Common myeloid progenitor, CD34-positive (primary cell): Measurements from ENCODE around the gene NFATC2IP.
"Not testable (repeated sequence)": the region's sequence is repeated elsewhere in the genome, so short reads cannot be mapped to it uniquely, and the experiment has no call there.

ENCODE experiments used
- CTCF ChIA-PET: fragments of 350-600 bp; sonication (Branson Sonifier 250); formaldehyde crosslinking; loops from one replicate; lab custom pipeline; 2021; ENCODE audit warnings: antibody characterized with exemption; lab: Charles Lee
- POLR2A ChIA-PET: fragments of 350-600 bp; sonication (Branson Sonifier 250); formaldehyde crosslinking; loops from one replicate; lab custom pipeline; 2021; ENCODE audit warnings: antibody characterized with exemption; lab: Charles Lee
- DNase-seq, 3 donors: peaks; one replicate each; pipeline versions ENCODE4 v3.0.0 to v3.0.0-alpha.2; 2013
- H3K27ac ChIP-seq, 2 experiments: 1 replicate in 1 of 2; 2 replicates in 1 of 2; pipeline ENCODE4 v1.7.0; 2013; ENCODE audit warnings: inconsistent platforms in 2 of 2, low read length in 2 of 2, mild to moderate bottlenecking in 2 of 2, low read depth in 1 of 2, moderate library complexity in 1 of 2; ENCODE audit not compliant: severe bottlenecking in 2 of 2, insufficient read depth in 1 of 2, poor library complexity in 1 of 2
- H3K27me3 ChIP-seq, 5 experiments: replicated peaks in 2 of 5; 1 replicate in 3 of 5; 2 replicates in 2 of 5; pipeline versions ENCODE4 v1.6.1 to v1.7.0; 2013; ENCODE audit warnings: low read length in 4 of 5, mild to moderate bottlenecking in 2 of 5, moderate library complexity in 2 of 5, inconsistent platforms in 1 of 5; ENCODE audit not compliant: insufficient read depth in 5 of 5, control insufficient read depth in 4 of 5
- H3K36me3 ChIP-seq, 4 experiments: 1 replicate in 2 of 4; 2 replicates in 2 of 4; pipeline versions ENCODE4 v1.6.1 to v1.7.0; 2013; ENCODE audit warnings: low read length in 3 of 4, control low read depth in 1 of 4, mild to moderate bottlenecking in 1 of 4; ENCODE audit not compliant: control insufficient read depth in 4 of 4, insufficient read depth in 4 of 4
- H3K4me1 ChIP-seq, 4 experiments: 1 replicate in 3 of 4; 2 replicates in 1 of 4; pipeline versions ENCODE4 v1.6.1 to v1.7.1; 2013; ENCODE audit warnings: low read length in 3 of 4, mild to moderate bottlenecking in 3 of 4, control low read depth in 1 of 4, inconsistent platforms in 1 of 4, moderate library complexity in 1 of 4; ENCODE audit not compliant: control insufficient read depth in 4 of 4, insufficient read depth in 4 of 4; ENCODE audit errors: control extremely low read depth in 1 of 4
- H3K4me3 ChIP-seq, 7 experiments: 1 replicate in 4 of 7; 2 replicates in 3 of 7; pipeline versions ENCODE4 v1.5.1 to v1.7.0; 2013; ENCODE audit warnings: mild to moderate bottlenecking in 7 of 7, low read length in 6 of 7, moderate library complexity in 6 of 7, inconsistent platforms in 2 of 7, low read depth in 2 of 7, control low read depth in 1 of 7; ENCODE audit not compliant: insufficient read depth in 4 of 7, control insufficient read depth in 1 of 7; ENCODE audit errors: extremely low read depth in 1 of 7
- H3K9me3 ChIP-seq, 5 experiments: 1 replicate in 4 of 5; 2 replicates in 1 of 5; pipeline versions ENCODE4 v1.6.1 to v1.7.1; 2013; ENCODE audit warnings: low read length in 4 of 5, mild to moderate bottlenecking in 2 of 5, inconsistent platforms in 1 of 5, low read depth in 1 of 5, moderate library complexity in 1 of 5; ENCODE audit not compliant: control insufficient read depth in 4 of 5, insufficient read depth in 2 of 5; ENCODE audit errors: control extremely low read depth in 1 of 5
- WGBS: methylation state at CpG from one replicate; pipeline ENCODE4 v1.1.5; 2013; ENCODE audit not compliant: insufficient coverage; 5-methylcytosine and 5-hydroxymethylcytosine counted together

The NFATC2IP gene

DNA sequence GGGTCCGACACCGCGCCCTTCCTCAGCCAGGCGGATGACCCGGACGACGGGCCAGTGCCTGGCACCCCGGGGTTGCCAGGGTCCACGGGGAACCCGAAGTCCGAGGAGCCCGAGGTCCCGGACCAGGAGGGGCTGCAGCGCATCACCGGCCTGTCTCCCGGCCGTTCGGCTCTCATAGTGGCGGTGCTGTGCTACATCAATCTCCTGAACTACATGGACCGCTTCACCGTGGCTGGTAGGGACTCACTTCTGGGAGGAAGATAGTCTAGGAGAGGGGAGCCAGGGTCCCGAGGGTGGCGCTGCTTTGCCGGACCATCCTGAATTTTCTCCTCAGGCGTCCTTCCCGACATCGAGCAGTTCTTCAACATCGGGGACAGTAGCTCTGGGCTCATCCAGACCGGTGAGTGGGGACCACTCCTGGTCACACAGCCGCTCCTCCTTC is 24.4 kb downstream of the NFATC2IP start:
- peak overlapping the region; percentile 82 to 99 (median 96) for H3K4me3 ChIP-seq
- no peaks in the 10 kb centered on the region for H3K9me3 ChIP-seq
- WGBS: 7% methylated on average over 30 of the region's 30 CpGs
- H3K4me1 ChIP-seq: peaks cover 0 to 15% (median 12%) of the 10 kb centered on the region in 4 experiments
- no peak for DNase-seq
- CTCF ChIA-PET: interaction anchor here (1.0 to 2.0 kb wide), 3 partner anchors 10 to 48 kb away, joined by 3 to 5 read pairs (median 4); partner anchors contain the start of gene LAT
- POLR2A ChIA-PET: no interaction called here
- no peaks in the 10 kb centered on the region for H3K27me3 ChIP-seq
- H3K36me3 ChIP-seq: peaks cover 2 to 21% (median 11%) of the 10 kb centered on the region in 4 experiments
- peak overlapping the region in 1 of 2 experiments; percentile 83 for H3K27ac ChIP-seq

DNA sequence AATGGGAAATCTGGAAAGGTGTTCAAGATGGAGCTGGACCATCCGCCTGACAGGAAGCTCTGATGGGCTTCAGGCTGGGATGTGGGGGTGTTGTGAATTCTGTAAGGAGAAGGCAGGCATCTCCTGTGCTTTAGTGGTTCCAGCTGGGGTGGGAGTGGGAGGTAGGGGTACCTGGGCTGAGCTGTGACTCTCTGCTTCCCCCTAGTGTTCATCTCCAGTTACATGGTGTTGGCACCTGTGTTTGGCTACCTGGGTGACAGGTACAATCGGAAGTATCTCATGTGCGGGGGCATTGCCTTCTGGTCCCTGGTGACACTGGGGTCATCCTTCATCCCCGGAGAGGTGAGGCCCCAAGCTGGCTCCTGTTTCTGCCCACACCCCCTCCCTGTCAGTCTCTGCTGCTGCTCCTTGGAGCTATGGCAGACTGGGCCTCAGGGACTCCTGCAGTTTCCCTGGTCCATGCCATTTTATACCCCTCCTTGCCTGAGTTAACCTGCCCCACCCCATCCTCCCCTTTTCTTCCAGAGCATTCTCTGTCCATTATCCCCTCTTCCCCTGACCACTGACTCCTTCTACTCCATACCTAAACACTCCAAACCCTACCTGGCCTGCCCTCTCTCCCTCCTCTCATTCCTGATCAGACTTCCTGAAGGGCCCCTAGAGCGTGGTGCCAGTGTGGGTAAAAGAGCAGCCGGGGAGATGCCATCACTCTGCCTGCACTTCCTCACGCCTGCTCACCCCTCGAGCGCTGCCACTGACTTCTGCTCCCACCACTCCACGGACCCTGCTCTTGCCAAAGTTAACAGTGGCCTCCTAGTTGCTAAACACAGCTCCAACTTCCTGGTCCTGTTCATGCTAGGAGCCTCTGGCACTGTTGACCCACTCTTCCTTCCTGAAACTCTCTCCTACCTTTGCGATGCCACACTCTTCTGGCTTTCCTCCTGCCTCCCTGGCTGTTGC is 27.2 kb downstream of the NFATC2IP start:
- POLR2A ChIA-PET: interaction anchor here (0.7 kb wide), 1 partner anchor 149 kb away, joined by 3 read pairs; no protein-coding TSS in a partner anchor
- Histone ChIP-seq H3K27ac (no peak overlapping the region), H3K9me3 (peaks cover 0 to 8% (median 3%) of the 10 kb centered on the region in 5 experiments), H3K36me3 (peaks cover 2 to 46% (median 26%) of the 10 kb centered on the region in 4 experiments), H3K27me3 (no peaks in the 10 kb centered on the region), H3K4me1 (peaks cover 0 to 15% (median 12%) of the 10 kb centered on the region in 4 experiments), H3K4me3 (no peak overlapping the region)
- no peak for DNase-seq
- WGBS: 85% methylated on average over 10 of the region's 11 CpGs
- CTCF ChIA-PET: interaction anchor here (1.1 to 2.5 kb wide), 6 partner anchors 7 to 33 kb away, joined by 3 to 9 read pairs (median 5); no protein-coding TSS in a partner anchor

DNA sequence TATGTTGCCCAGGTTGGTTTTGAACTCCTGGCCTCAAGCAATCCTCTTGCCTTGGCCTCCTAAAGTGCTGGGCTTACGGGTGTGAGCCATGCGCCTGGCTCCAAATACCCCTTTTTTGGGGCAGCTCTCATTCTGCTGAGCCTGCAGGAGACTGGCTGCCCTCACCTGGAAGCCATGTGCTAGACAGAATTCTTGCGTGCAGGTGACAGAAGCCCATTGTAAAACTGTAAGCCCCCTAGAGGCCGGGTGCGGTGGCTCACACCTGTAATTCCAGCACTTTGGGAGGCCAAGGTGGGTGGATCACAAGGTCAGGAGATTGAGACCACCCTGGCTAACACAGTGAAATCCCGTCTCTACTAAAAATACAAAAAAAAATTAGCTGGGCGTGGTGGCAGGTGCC is 29.6 kb downstream of the NFATC2IP start:
- H3K9me3 ChIP-seq, DNase-seq, H3K27ac ChIP-seq, H3K27me3 ChIP-seq, POLR2A ChIA-PET, H3K4me3 ChIP-seq: not testable (repeated sequence)
- H3K4me1 ChIP-seq: peaks cover 0 to 24% (median 22%) of the 10 kb centered on the region in 4 experiments
- 92% methylated on average over 4 of the region's 7 CpGs for WGBS
- H3K36me3 ChIP-seq: peaks cover 2 to 52% (median 32%) of the 10 kb centered on the region in 4 experiments
- CTCF ChIA-PET: interaction anchor here (1.5 kb wide), 1 partner anchor 21 kb away, joined by 4 read pairs; no protein-coding TSS in a partner anchor

DNA sequence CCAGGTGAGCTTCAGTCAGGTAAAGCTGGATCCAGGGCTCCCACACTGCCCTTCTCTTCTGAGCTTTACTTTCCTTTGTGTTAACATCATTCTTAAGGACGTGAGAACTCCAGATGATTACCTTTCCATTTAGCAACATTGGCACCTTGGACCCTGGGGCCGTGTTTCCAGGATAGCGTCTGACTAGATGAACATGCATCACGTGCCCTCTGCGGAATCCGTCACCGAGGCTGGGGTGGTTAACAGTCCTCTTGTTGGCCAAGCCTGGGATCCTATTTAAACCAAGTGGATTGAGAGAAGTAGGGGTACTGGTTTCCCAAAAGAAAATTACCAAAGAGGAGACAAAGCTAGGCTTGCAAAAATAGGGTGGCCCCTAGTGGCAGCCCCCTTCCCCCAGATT is 30.2 kb downstream of the NFATC2IP start:
- CTCF ChIA-PET: interaction anchor here (1.5 kb wide), 1 partner anchor 20 kb away, joined by 4 read pairs; no protein-coding TSS in a partner anchor
- H3K4me1 ChIP-seq: peaks cover 0 to 24% (median 23%) of the 10 kb centered on the region in 4 experiments
- H3K27ac ChIP-seq: no peak overlapping the region
- H3K36me3 ChIP-seq: peaks cover 2 to 52% (median 33%) of the 10 kb centered on the region in 4 experiments
- no peak for DNase-seq
- no peak overlapping the region for H3K4me3 ChIP-seq
- 98% methylated on average over 7 of the region's 7 CpGs for WGBS
- peaks cover 0 to 8% (median 3%) of the 10 kb centered on the region in 5 experiments for H3K9me3 ChIP-seq
- no peaks in the 10 kb centered on the region for H3K27me3 ChIP-seq
- POLR2A ChIA-PET: no interaction called here

DNA sequence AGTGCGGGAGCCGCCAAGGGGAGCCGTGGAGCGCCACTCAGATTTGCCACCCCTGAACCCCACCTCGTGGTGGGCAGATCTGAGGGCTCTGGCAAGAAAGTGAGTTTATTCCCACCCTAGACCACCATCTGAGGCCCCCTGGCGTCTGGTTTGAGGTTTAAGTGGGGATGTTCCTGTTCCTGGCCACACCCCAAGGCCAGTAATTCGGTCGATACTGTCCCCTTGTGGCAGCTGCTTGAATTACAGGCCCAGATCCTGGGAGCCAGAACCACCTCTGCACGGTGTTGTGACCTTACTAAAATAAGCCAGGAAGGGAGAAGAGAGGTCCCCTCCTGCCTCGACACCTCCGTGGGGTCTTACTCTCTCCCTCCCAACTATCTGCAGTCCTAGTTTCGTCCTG is 30.8 kb downstream of the NFATC2IP start:
- Histone ChIP-seq H3K27me3 (no peaks in the 10 kb centered on the region), H3K4me3 (no peak overlapping the region), H3K4me1 (peaks cover 0 to 25% (median 23%) of the 10 kb centered on the region in 4 experiments), H3K27ac (no peak overlapping the region), H3K9me3 (peaks cover 0 to 10% (median 4%) of the 10 kb centered on the region in 5 experiments), H3K36me3 (peaks cover 2 to 55% (median 34%) of the 10 kb centered on the region in 4 experiments)
- DNase-seq: peak; percentile 36 to 65 (median 56)
- CTCF ChIA-PET: no interaction called here
- 98% methylated on average over 10 of the region's 12 CpGs for whole genome bisulfite sequencing
- POLR2A ChIA-PET: no interaction called here

DNA sequence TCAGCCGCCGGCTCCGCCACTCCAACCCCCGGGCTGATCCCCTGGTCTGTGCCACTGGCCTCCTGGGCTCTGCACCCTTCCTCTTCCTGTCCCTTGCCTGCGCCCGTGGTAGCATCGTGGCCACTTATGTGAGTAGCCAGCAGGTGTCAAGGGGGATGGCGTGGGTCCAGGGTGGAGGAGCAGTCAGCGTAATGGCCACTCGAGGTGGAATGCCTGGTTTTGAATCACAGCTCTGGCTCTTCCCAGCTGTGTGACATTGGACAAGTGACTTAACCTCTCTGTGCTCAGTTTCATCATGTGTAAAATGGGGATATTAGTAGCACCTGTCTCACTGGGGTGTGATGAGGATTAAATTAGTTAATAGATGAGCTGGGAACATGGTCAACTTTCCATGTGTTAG is 31.7 kb downstream of the NFATC2IP start:
- WGBS: 100% methylated on average over 10 of the region's 10 CpGs
- CTCF ChIA-PET: interaction anchor here (1.0 to 1.5 kb wide), 2 partner anchors 8 to 24 kb away, joined by 3 to 4 read pairs; partner anchors contain the start of gene SPNS1
- POLR2A ChIA-PET: no interaction called here
- no peak for DNase-seq
- Histone ChIP-seq H3K27ac (no peak overlapping the region), H3K4me1 (peaks cover 0 to 25% (median 23%) of the 10 kb centered on the region in 4 experiments), H3K36me3 (peaks cover 2 to 59% (median 39%) of the 10 kb centered on the region in 4 experiments), H3K9me3 (peaks cover 0 to 20% (median 10%) of the 10 kb centered on the region in 5 experiments), H3K27me3 (no peaks in the 10 kb centered on the region), H3K4me3 (no peak overlapping the region)
